Kidney (tissue), 14 donors: ENCODE results near the gene PHACTR3. TPM values are rescaled to one million over a fixed set of nuclear protein-coding genes. Genes with fewer than 3 reads are reported as not detected.

ENCODE experiments used
- DNase-seq, 5 donors: peaks; one replicate each; pipeline ENCODE4 v3.0.0-alpha.2; 2013 to 2020
- FAIRE-seq: peaks from 2 replicates; lab custom pipeline; 2012; peaks lifted over from hg19 to GRCh38; lab: Jason Lieb, UNC
- H3K27ac ChIP-seq, 2 donors: one replicate each; pipeline ENCODE4 v1.7.0; 2013; ENCODE audit warnings: low read depth in 2 of 2, low read length in 2 of 2, inconsistent platforms in 1 of 2
- H3K27me3 ChIP-seq: one replicate; pipeline ENCODE4 v1.7.1; 2013; ENCODE audit warnings: low read length, inconsistent platforms; ENCODE audit not compliant: control insufficient read depth, insufficient read depth
- H3K36me3 ChIP-seq, 3 donors: one replicate each; pipeline versions ENCODE4 v1.7.0 to v1.7.1; 2013; ENCODE audit warnings: low read length in 3 of 3, control low read depth in 1 of 3, inconsistent platforms in 1 of 3; ENCODE audit not compliant: insufficient read depth in 3 of 3, control insufficient read depth in 2 of 3
- H3K4me1 ChIP-seq, 3 donors: one replicate each; pipeline versions ENCODE4 v1.7.0 to v1.7.1; 2013; ENCODE audit warnings: low read length in 3 of 3, inconsistent platforms in 1 of 3, low read depth in 1 of 3; ENCODE audit not compliant: control insufficient read depth in 2 of 3, insufficient read depth in 2 of 3
- H3K4me3 ChIP-seq, 3 donors: one replicate each; pipeline versions ENCODE4 v1.7.0 to v1.8.1; 2013; ENCODE audit warnings: low read length in 3 of 3, control low read depth in 1 of 3, inconsistent platforms in 1 of 3
- H3K9ac ChIP-seq, 3 donors: one replicate each; pipeline versions ENCODE4 v1.7.0 to v1.7.1; 2013; ENCODE audit warnings: low read length in 3 of 3, control low read depth in 1 of 3, inconsistent platforms in 1 of 3
- H3K9me3 ChIP-seq, 3 donors: one replicate each; pipeline versions ENCODE4 v1.7.0 to v1.7.1; 2013; ENCODE audit warnings: low read length in 3 of 3, control low read depth in 1 of 3, inconsistent platforms in 1 of 3; ENCODE audit not compliant: control insufficient read depth in 2 of 3, insufficient read depth in 1 of 3
- intact Hi-C: fragments of 100-400 bp; cut with DNase I; formaldehyde crosslinking; loops from one replicate; pipeline ENCODE4 v1.11.1; 2022
- polyA plus RNA-seq: library from polyadenylated mRNA; stranded (reverse); fragments of 350-450 nt; fragmentation: Illumina TruSeq; extraction: RNeasy Lipid Tissue Mini Kit (QIAGEN cat#74804); gene quantifications from one replicate; pipeline ENCODE4 v1.2.3, GENCODE V29; 2014; ENCODE audit warnings: low read depth, low replicate concordance; ENCODE audit not compliant: insufficient read depth
- total RNA-seq: library from RNA; stranded (reverse); fragmentation: NEBNext Ultra II Directional; extraction: Animal tissue kit (Norgen Biotek cat#: 25700); gene quantifications from one replicate; pipeline ENCODE4 v1.2.1, GENCODE V29; 2021
- TF ChIP-seq, protein P1 (sequence below): IDR thresholded peaks from 3 replicates; pipeline ENCODE4 v1.5.1; 2012; ENCODE audit warnings: mild to moderate bottlenecking, moderate library complexity, borderline replicate concordance; ENCODE audit not compliant: insufficient read depth; ENCODE audit errors: extremely low read depth
- donor health status: control.
- donor health status: control.
- donor health status: control.
- donor health status: control.
- donor health status: control.
- donor health status: DM: yes; HTN: yes; CAD: no.
- donor health status: Normal renal cell carcinoma (clear cell type).

PHACTR3 gene
- total and polyA plus RNA-seq, 2 donors from 2014 or later, result 1.7 to 12.3 TPM

DNA sequence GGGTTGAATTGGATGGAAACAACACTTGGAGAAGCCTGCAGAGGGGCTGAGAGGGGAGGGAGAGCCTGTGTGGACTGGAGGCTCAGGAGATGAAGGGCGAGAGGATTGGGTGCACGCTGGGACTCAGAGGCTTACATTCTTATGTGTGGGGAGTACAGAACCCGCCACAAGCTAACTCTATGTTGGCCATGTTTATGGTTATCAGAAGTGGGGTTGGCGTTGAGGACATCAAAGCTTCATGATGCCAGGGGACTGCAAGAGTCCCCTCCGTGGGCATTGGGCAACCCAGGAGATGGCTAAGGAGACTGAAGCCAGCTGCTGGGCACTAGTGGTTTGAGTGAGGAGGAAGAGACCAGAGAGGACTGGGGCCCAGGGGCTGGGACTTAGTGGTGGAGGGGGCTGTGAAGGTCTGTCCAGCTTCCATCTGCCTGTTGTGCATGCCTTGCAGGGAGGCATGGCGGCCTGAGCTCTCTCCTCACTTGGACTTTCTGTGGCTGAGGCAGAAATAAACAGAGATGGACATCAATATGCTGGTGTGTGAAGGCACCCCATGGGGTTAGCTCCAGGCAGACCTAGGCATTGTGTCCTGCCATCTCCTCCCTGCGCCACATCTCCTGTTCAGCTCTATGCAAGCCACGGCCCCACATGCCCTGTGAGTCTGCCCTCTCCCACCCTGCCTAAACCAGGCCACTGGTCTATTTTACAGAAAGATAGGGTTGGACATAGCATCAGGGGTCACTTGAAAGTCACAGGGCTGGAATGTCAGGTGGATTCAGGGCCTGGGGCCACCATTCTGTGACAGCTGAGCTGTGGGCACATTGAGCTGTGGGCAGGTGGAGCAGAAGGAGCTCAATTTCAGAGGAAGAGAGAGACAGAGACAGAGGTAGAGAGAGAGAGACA lies 61.6 kb downstream of the PHACTR3 start:
- Histone ChIP-seq H3K27me3 (no peaks in the 10 kb centered on the region), H3K9me3 (no peaks in the 10 kb centered on the region), H3K27ac (no peak overlapping the region), H3K4me1 (no peaks in the 10 kb centered on the region), H3K9ac (no peak overlapping the region), H3K36me3 (no peaks in the 10 kb centered on the region), H3K4me3 (no peak overlapping the region)
- FAIRE-seq (no peak), DNase-seq (no peak)
- intact Hi-C loops, result no loop called here
- TF ChIP-seq, protein P1, sequence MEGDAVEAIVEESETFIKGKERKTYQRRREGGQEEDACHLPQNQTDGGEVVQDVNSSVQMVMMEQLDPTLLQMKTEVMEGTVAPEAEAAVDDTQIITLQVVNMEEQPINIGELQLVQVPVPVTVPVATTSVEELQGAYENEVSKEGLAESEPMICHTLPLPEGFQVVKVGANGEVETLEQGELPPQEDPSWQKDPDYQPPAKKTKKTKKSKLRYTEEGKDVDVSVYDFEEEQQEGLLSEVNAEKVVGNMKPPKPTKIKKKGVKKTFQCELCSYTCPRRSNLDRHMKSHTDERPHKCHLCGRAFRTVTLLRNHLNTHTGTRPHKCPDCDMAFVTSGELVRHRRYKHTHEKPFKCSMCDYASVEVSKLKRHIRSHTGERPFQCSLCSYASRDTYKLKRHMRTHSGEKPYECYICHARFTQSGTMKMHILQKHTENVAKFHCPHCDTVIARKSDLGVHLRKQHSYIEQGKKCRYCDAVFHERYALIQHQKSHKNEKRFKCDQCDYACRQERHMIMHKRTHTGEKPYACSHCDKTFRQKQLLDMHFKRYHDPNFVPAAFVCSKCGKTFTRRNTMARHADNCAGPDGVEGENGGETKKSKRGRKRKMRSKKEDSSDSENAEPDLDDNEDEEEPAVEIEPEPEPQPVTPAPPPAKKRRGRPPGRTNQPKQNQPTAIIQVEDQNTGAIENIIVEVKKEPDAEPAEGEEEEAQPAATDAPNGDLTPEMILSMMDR, result no peak

DNA sequence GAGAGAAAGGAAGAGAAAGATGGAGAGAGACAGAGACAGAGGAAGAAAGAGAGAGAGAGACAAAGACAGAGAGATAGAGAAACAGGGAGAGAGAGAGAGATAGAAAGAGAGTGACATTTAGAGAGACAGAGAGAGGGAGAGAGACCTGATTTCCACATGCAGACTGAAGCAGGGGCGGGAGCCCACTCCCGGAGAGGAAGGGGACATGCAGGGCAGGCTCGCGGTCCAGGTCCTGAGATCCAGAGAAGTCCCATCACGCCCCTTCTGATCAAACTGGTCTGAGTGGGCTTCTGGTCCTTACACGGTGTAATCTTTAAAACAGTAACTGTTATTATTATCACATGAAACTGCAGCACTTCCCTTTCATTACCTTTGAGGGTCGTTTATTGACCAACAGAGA lies 62.2 kb downstream of the PHACTR3 start:
- Histone ChIP-seq H3K9ac (no peak overlapping the region), H3K27ac (no peak overlapping the region), H3K4me1 (no peaks in the 10 kb centered on the region), H3K9me3 (no peaks in the 10 kb centered on the region), H3K4me3 (no peak overlapping the region), H3K27me3 (no peaks in the 10 kb centered on the region), H3K36me3 (no peaks in the 10 kb centered on the region)
- FAIRE-seq, result no peak
- no peak for DNase-seq
- TF ChIP-seq, protein P1, result no peak
- intact Hi-C loops, result no loop called here

DNA sequence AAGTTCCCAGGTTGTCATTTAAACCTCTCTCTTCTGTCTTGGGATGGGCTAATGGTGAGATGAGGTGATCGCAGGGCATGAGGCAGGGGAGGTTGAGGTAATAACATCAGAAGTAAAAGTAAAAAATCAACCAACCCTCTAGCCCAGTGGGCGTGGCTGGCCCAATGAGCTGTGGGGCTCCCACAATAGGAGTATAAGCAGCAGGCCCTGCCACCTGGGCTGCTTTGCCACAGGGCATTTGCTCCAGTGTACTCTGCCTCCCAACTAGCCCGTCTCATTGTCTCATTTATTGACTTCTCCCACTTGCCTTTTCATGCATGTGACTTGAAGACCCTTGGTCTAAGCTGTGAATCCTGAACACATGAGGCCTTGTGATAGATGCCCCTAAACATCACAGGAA lies 62.8 kb downstream of the PHACTR3 start:
- FAIRE-seq (no peak), DNase-seq (no peak)
- H3K4me3 ChIP-seq, result no peak overlapping the region
- H3K4me1 ChIP-seq, result no peaks in the 10 kb centered on the region
- no peaks in the 10 kb centered on the region for H3K36me3 ChIP-seq
- H3K27ac ChIP-seq, result no peak overlapping the region
- H3K9me3 ChIP-seq, result no peaks in the 10 kb centered on the region
- intact Hi-C loops, result no loop called here
- H3K27me3 ChIP-seq, result no peaks in the 10 kb centered on the region
- TF ChIP-seq, protein P1, result no peak
- H3K9ac ChIP-seq, result no peak overlapping the region
